ENCODE results near the gene PPEF1.
"Not testable (repeated sequence)": the region's sequence is repeated elsewhere in the genome, so short reads cannot be mapped to it uniquely, and the experiment has no call there.

PPEF1 gene

GRCh38 chrX:18799911-18800310, 92.5 kb downstream of the PPEF1 start:
- DNase-seq, result no peak

- DNase-seq, result no peak
Measured at GRCh38 chrX:18809641-18810040, 102.2 kb downstream of the PPEF1 start.

- DNase-seq, result no peak
Measured at GRCh38 chrX:18810416-18810815, 103.0 kb downstream of the PPEF1 start.

GRCh38 chrX:18825375-18825774, 117.9 kb downstream of the PPEF1 start:
- DNase-seq, result no peak

- no peak for DNase-seq
Measured at GRCh38 chrX:18828832-18829404, 121.5 kb downstream of the PPEF1 start.

GRCh38 chrX:18833071-18833731, 125.8 kb downstream of the PPEF1 start:
- DNase-seq, result no peak

GRCh38 chrX:18847901-18848300, 140.5 kb downstream of the PPEF1 start:
- not testable (repeated sequence) for DNase-seq

GRCh38 chrX:18855919-18856644, 148.6 kb downstream of the PPEF1 start:
- no peak for DNase-seq

- DNase-seq, result no peak
Measured at GRCh38 chrX:18856645-18856997, 149.2 kb downstream of the PPEF1 start.

GRCh38 chrX:18861511-18861910, 154.1 kb downstream of the PPEF1 start:
- DNase-seq, result no peak

- DNase-seq, result no peak
Measured at GRCh38 chrX:18864390-18864920, 157.0 kb downstream of the PPEF1 start.

GRCh38 chrX:18871161-18871890, 163.9 kb downstream of the PPEF1 start:
- DNase-seq, result no peak

GRCh38 chrX:18871970-18872369, 164.5 kb downstream of the PPEF1 start:
- DNase-seq, result no peak

GRCh38 chrX:18872621-18873020, 165.2 kb downstream of the PPEF1 start:
- DNase-seq, result no peak

- DNase-seq, result no peak
Measured at GRCh38 chrX:18873189-18873791, 165.8 kb downstream of the PPEF1 start.

- no peak for DNase-seq
Measured at GRCh38 chrX:18873836-18874235, 166.4 kb downstream of the PPEF1 start.

GRCh38 chrX:18874560-18875255, 167.3 kb downstream of the PPEF1 start:
- DNase-seq, result no peak

- DNase-seq, result no peak
Measured at GRCh38 chrX:18875256-18875878, 167.9 kb downstream of the PPEF1 start.

- no peak for DNase-seq
Measured at GRCh38 chrX:18877469-18877868, 170.0 kb downstream of the PPEF1 start.

All from DMS153 (cell line).